MCF 10A (cell line): ENCODE results near the gene CRYGC. TPM values are rescaled to one million over a fixed set of nuclear protein-coding genes. Genes with fewer than 3 reads are reported as not detected.
A peak's percentile ranks its signal among the peaks of the same experiment; 100 is the strongest.

Experiments
- BruUV-seq: library from RNA; stranded (reverse); fragments of 400-500 nt; replicated peaks from 2 replicates; lab custom pipeline; 2021; lab: Mats Ljungman, UMichigan
- CTCF ChIA-PET: fragments of 300-600 bp; sonication (Branson Sonifier 250); formaldehyde crosslinking; extraction: SDS; loops from one replicate; lab custom pipeline; 2021; ENCODE audit warnings: antibody characterized with exemption, inconsistent platforms; lab: Yijun Ruan, JAX
- POLR2A ChIA-PET: fragments of 300-600, 350-650 bp; sonication (Branson Sonifier 250); formaldehyde crosslinking; extraction: SDS; loops from one replicate; lab custom pipeline; 2020; ENCODE audit warnings: antibody characterized with exemption, inconsistent platforms; lab: Yijun Ruan, JAX
- DNase-seq: peaks from one replicate; pipeline ENCODE4 v3.0.0-alpha.2; 2018; ENCODE audit not compliant: unreplicated experiment
- H3K27ac Mint-ChIP-seq: one replicate; pipeline ENCODE4 v1.8.0; 2022; ENCODE audit warnings: mild to moderate bottlenecking, low read depth, mixed read lengths; ENCODE audit not compliant: unreplicated experiment
- H3K27me3 Mint-ChIP-seq: one replicate; pipeline ENCODE4 v1.8.0; 2022; ENCODE audit warnings: mixed read lengths; ENCODE audit not compliant: insufficient read depth, unreplicated experiment
- H3K36me3 Mint-ChIP-seq: one replicate; pipeline ENCODE4 v1.8.0; 2022; ENCODE audit warnings: mild to moderate bottlenecking, moderate library complexity, mixed read lengths; ENCODE audit not compliant: insufficient read depth, unreplicated experiment
- H3K4me1 Mint-ChIP-seq: one replicate; pipeline ENCODE4 v1.8.0; 2022; ENCODE audit warnings: mixed read lengths; ENCODE audit not compliant: insufficient read depth, unreplicated experiment
- H3K4me3 Mint-ChIP-seq: one replicate; pipeline ENCODE4 v1.8.0; 2022; ENCODE audit warnings: mild to moderate bottlenecking, moderate library complexity, mixed read lengths; ENCODE audit not compliant: unreplicated experiment
- H3K9me3 Mint-ChIP-seq: one replicate; pipeline ENCODE4 v1.8.0; 2022; ENCODE audit warnings: mixed read lengths; ENCODE audit not compliant: unreplicated experiment
- CTCF ChIP-seq: fragments of 200-600 bp; IDR thresholded peaks from one replicate; pipeline ENCODE4 v1.8.0; 2022; ENCODE audit warnings: antibody characterized with exemption, mild to moderate bottlenecking; ENCODE audit not compliant: unreplicated experiment
- intact Hi-C: fragments of 100-400 bp; cut with micrococcal nuclease; formaldehyde crosslinking; loops from 2 replicates; pipeline ENCODE4 v1.14.1; 2022
- total RNA-seq: library from RNA; stranded (reverse); gene quantifications from 2 replicates; pipeline ENCODE4 v1.2.3, GENCODE V29; 2022

CRYGC gene
- total RNA-seq, 1 experiment from 2014 or later = not detected

GRCh38 chr2:208097313-208097712 is 32.3 kb downstream of the CRYGC start:
- BruUV-seq = no TSS peak
- H3K27me3 Mint-ChIP-seq = peaks cover 5% of the 10 kb centered on the region
- TF ChIP-seq CTCF = no peak
- ChIA-PET CTCF (no interaction called here), POLR2A (no interaction called here)
- H3K4me3 Mint-ChIP-seq = no peak overlapping the region
- no peaks in the 10 kb centered on the region for H3K9me3 Mint-ChIP-seq
- H3K4me1 Mint-ChIP-seq = peaks cover 4% of the 10 kb centered on the region
- DNase-seq = peak; percentile 18
- H3K36me3 Mint-ChIP-seq = peaks cover 6% of the 10 kb centered on the region
- no peak overlapping the region for H3K27ac Mint-ChIP-seq
- intact Hi-C loops = no loop called here

- POLR2A ChIA-PET = interaction anchor here (0.7 kb wide), 1 partner anchor 326 kb away, joined by 3 read pairs; no protein-coding TSS in a partner anchor
- Mint-ChIP-seq H3K4me1 (no peaks in the 10 kb centered on the region), H3K27me3 (peaks cover 9% of the 10 kb centered on the region), H3K4me3 (no peak overlapping the region), H3K36me3 (peaks cover 6% of the 10 kb centered on the region), H3K9me3 (no peaks in the 10 kb centered on the region), H3K27ac (no peak overlapping the region)
- intact Hi-C loops = no loop called here
- CTCF ChIA-PET = interaction anchor here (0.9 kb wide), 1 partner anchor 55 kb away, joined by 3 read pairs; no protein-coding TSS in a partner anchor
- no TSS peak for BruUV-seq
- no peak for DNase-seq
- no peak for TF ChIP-seq CTCF
Measured at GRCh38 chr2:208096080-208096479, 33.5 kb downstream of the CRYGC start.

GRCh38 chr2:208093128-208093527 is 36.5 kb downstream of the CRYGC start:
- peaks cover 6% of the 10 kb centered on the region for H3K36me3 Mint-ChIP-seq
- H3K4me3 Mint-ChIP-seq = no peak overlapping the region

More at GRCh38 chr2:208093128-208093527, 36.5 kb downstream of the CRYGC start:
- no peak for DNase-seq
- no peak for TF ChIP-seq CTCF
- peaks cover 9% of the 10 kb centered on the region for H3K27me3 Mint-ChIP-seq
- ChIA-PET POLR2A (interaction anchor here (0.6 kb wide), 1 partner anchor 564 kb away, joined by 3 read pairs; the partner anchor contains the start of gene CREB1), CTCF (interaction anchor here (0.5 to 1.4 kb wide), 4 partner anchors 9 to 348 kb away, joined by 3 to 6 read pairs (median 4); no protein-coding TSS in a partner anchor)
- no TSS peak for BruUV-seq
- no peaks in the 10 kb centered on the region for H3K4me1 Mint-ChIP-seq
- intact Hi-C loops = no loop called here
- H3K27ac Mint-ChIP-seq = no peak overlapping the region
- no peaks in the 10 kb centered on the region for H3K9me3 Mint-ChIP-seq
